ENCODE measurements around the gene P2RY6.

P2RY6 gene

GRCh38 chr11:73248526-73249185, 23.5 kb upstream of the P2RY6 start:
- Histone ChIP-seq H3K27me3 (ENCODE audit: control insufficient read depth in 1 of 2, insufficient read depth in 2 of 2, low read length in 2 of 2) (no peaks in the 10 kb centered on the region), H3K4me1 (ENCODE audit: control insufficient read depth, insufficient read depth, low read length) (no peaks in the 10 kb centered on the region), H3K9me3 (ENCODE audit: control insufficient read depth in 2 of 2, low read length in 2 of 2) (no peaks in the 10 kb centered on the region), H3K4me3 (ENCODE audit: low read length in 2 of 2) (no peak overlapping the region), H3K27ac (ENCODE audit: low read length) (no peak overlapping the region), H3K9ac (ENCODE audit: low read length in 2 of 2) (no peak overlapping the region), H3K36me3 (ENCODE audit: control insufficient read depth in 2 of 2, insufficient read depth in 2 of 2, low read length in 2 of 2) (no peaks in the 10 kb centered on the region)

- Histone ChIP-seq H3K27me3 (ENCODE audit: control insufficient read depth in 1 of 2, insufficient read depth in 2 of 2, low read length in 2 of 2) (no peaks in the 10 kb centered on the region), H3K4me3 (ENCODE audit: low read length in 2 of 2) (no peak overlapping the region), H3K9me3 (ENCODE audit: control insufficient read depth in 2 of 2, low read length in 2 of 2) (no peaks in the 10 kb centered on the region), H3K27ac (ENCODE audit: low read length) (no peak overlapping the region), H3K4me1 (ENCODE audit: control insufficient read depth, insufficient read depth, low read length) (no peaks in the 10 kb centered on the region), H3K9ac (ENCODE audit: low read length in 2 of 2) (no peak overlapping the region), H3K36me3 (ENCODE audit: control insufficient read depth in 2 of 2, insufficient read depth in 2 of 2, low read length in 2 of 2) (no peaks in the 10 kb centered on the region)
Observed at GRCh38 chr11:73249304-73249703, 22.8 kb upstream of the P2RY6 start.

- no peaks in the 10 kb centered on the region for H3K4me1 ChIP-seq (ENCODE audit: control insufficient read depth, insufficient read depth, low read length)
- no peak overlapping the region for H3K9ac ChIP-seq (ENCODE audit: low read length in 2 of 2)
- no peaks in the 10 kb centered on the region for H3K27me3 ChIP-seq (ENCODE audit: control insufficient read depth in 1 of 2, insufficient read depth in 2 of 2, low read length in 2 of 2)
- no peaks in the 10 kb centered on the region for H3K36me3 ChIP-seq (ENCODE audit: control insufficient read depth in 2 of 2, insufficient read depth in 2 of 2, low read length in 2 of 2)
- no peak overlapping the region for H3K4me3 ChIP-seq (ENCODE audit: low read length in 2 of 2)
- no peak overlapping the region for H3K27ac ChIP-seq (ENCODE audit: low read length)
- H3K9me3 ChIP-seq (ENCODE audit: control insufficient read depth in 2 of 2, low read length in 2 of 2): no peaks in the 10 kb centered on the region
Observed at GRCh38 chr11:73249853-73250783, 22.0 kb upstream of the P2RY6 start.

- Histone ChIP-seq H3K4me3 (ENCODE audit: low read length in 2 of 2) (no peak overlapping the region), H3K27me3 (ENCODE audit: control insufficient read depth in 1 of 2, insufficient read depth in 2 of 2, low read length in 2 of 2) (no peaks in the 10 kb centered on the region), H3K4me1 (ENCODE audit: control insufficient read depth, insufficient read depth, low read length) (peaks cover 3% of the 10 kb centered on the region), H3K9ac (ENCODE audit: low read length in 2 of 2) (no peak overlapping the region), H3K27ac (ENCODE audit: low read length) (no peak overlapping the region), H3K9me3 (ENCODE audit: control insufficient read depth in 2 of 2, low read length in 2 of 2) (no peaks in the 10 kb centered on the region), H3K36me3 (ENCODE audit: control insufficient read depth in 2 of 2, insufficient read depth in 2 of 2, low read length in 2 of 2) (no peaks in the 10 kb centered on the region)
Observed at GRCh38 chr11:73252577-73253191, 19.5 kb upstream of the P2RY6 start.

GRCh38 chr11:73257342-73258103, 14.6 kb upstream of the P2RY6 start:
- peaks cover 4% of the 10 kb centered on the region for H3K4me1 ChIP-seq (ENCODE audit: control insufficient read depth, insufficient read depth, low read length)
- H3K9me3 ChIP-seq (ENCODE audit: control insufficient read depth in 2 of 2, low read length in 2 of 2): no peaks in the 10 kb centered on the region
- no peak overlapping the region for H3K4me3 ChIP-seq (ENCODE audit: low read length in 2 of 2)
- H3K27me3 ChIP-seq (ENCODE audit: control insufficient read depth in 1 of 2, insufficient read depth in 2 of 2, low read length in 2 of 2): no peaks in the 10 kb centered on the region
- no peak overlapping the region for H3K9ac ChIP-seq (ENCODE audit: low read length in 2 of 2)
- no peaks in the 10 kb centered on the region for H3K36me3 ChIP-seq (ENCODE audit: control insufficient read depth in 2 of 2, insufficient read depth in 2 of 2, low read length in 2 of 2)
- H3K27ac ChIP-seq (ENCODE audit: low read length): no peak overlapping the region

- Histone ChIP-seq H3K36me3 (ENCODE audit: control insufficient read depth in 2 of 2, insufficient read depth in 2 of 2, low read length in 2 of 2) (no peaks in the 10 kb centered on the region), H3K27ac (ENCODE audit: low read length) (no peak overlapping the region), H3K4me1 (ENCODE audit: control insufficient read depth, insufficient read depth, low read length) (peaks cover 4% of the 10 kb centered on the region), H3K9me3 (ENCODE audit: control insufficient read depth in 2 of 2, low read length in 2 of 2) (no peaks in the 10 kb centered on the region), H3K4me3 (ENCODE audit: low read length in 2 of 2) (no peak overlapping the region), H3K27me3 (ENCODE audit: control insufficient read depth in 1 of 2, insufficient read depth in 2 of 2, low read length in 2 of 2) (peaks cover 0 to 1% of the 10 kb centered on the region in 2 donors), H3K9ac (ENCODE audit: low read length in 2 of 2) (no peak overlapping the region)
Observed at GRCh38 chr11:73258104-73259035, 13.8 kb upstream of the P2RY6 start.

GRCh38 chr11:73259406-73260126, 12.6 kb upstream of the P2RY6 start:
- Histone ChIP-seq H3K4me1 (ENCODE audit: control insufficient read depth, insufficient read depth, low read length) (peaks cover 8% of the 10 kb centered on the region), H3K4me3 (ENCODE audit: low read length in 2 of 2) (no peak overlapping the region), H3K9ac (ENCODE audit: low read length in 2 of 2) (no peak overlapping the region), H3K9me3 (ENCODE audit: control insufficient read depth in 2 of 2, low read length in 2 of 2) (no peaks in the 10 kb centered on the region), H3K36me3 (ENCODE audit: control insufficient read depth in 2 of 2, insufficient read depth in 2 of 2, low read length in 2 of 2) (no peaks in the 10 kb centered on the region), H3K27me3 (ENCODE audit: control insufficient read depth in 1 of 2, insufficient read depth in 2 of 2, low read length in 2 of 2) (peaks cover 9 to 10% of the 10 kb centered on the region in 2 donors), H3K27ac (ENCODE audit: low read length) (no peak overlapping the region)

GRCh38 chr11:73260127-73260457, 12.0 kb upstream of the P2RY6 start:
- no peak overlapping the region for H3K27ac ChIP-seq (ENCODE audit: low read length)

GRCh38 chr11:73262851-73263495, 9.2 kb upstream of the P2RY6 start:
- Histone ChIP-seq H3K27ac (ENCODE audit: low read length) (no peak overlapping the region), H3K36me3 (ENCODE audit: control insufficient read depth in 2 of 2, insufficient read depth in 2 of 2, low read length in 2 of 2) (no peaks in the 10 kb centered on the region), H3K4me1 (ENCODE audit: control insufficient read depth, insufficient read depth, low read length) (peaks cover 4% of the 10 kb centered on the region)

More at GRCh38 chr11:73260127-73260457, 12.0 kb upstream of the P2RY6 start:
- no peaks in the 10 kb centered on the region for H3K36me3 ChIP-seq (ENCODE audit: control insufficient read depth in 2 of 2, insufficient read depth in 2 of 2, low read length in 2 of 2)
- H3K4me3 ChIP-seq (ENCODE audit: low read length in 2 of 2): no peak overlapping the region
- peaks cover 8% of the 10 kb centered on the region for H3K4me1 ChIP-seq (ENCODE audit: control insufficient read depth, insufficient read depth, low read length)
- no peaks in the 10 kb centered on the region for H3K9me3 ChIP-seq (ENCODE audit: control insufficient read depth in 2 of 2, low read length in 2 of 2)
- H3K9ac ChIP-seq (ENCODE audit: low read length in 2 of 2): no peak overlapping the region
- peaks cover 13 to 15% of the 10 kb centered on the region in 2 donors for H3K27me3 ChIP-seq (ENCODE audit: control insufficient read depth in 1 of 2, insufficient read depth in 2 of 2, low read length in 2 of 2)

More at GRCh38 chr11:73262851-73263495, 9.2 kb upstream of the P2RY6 start:
- H3K4me3 ChIP-seq (ENCODE audit: low read length in 2 of 2): no peak overlapping the region
- peaks cover 15% of the 10 kb centered on the region in 2 donors for H3K27me3 ChIP-seq (ENCODE audit: control insufficient read depth in 1 of 2, insufficient read depth in 2 of 2, low read length in 2 of 2)
- no peak overlapping the region for H3K9ac ChIP-seq (ENCODE audit: low read length in 2 of 2)
- no peaks in the 10 kb centered on the region for H3K9me3 ChIP-seq (ENCODE audit: control insufficient read depth in 2 of 2, low read length in 2 of 2)

All from stomach smooth muscle (tissue), 2 donors.